ENCODE results near the gene TEF.

Gene TEF

DNA sequence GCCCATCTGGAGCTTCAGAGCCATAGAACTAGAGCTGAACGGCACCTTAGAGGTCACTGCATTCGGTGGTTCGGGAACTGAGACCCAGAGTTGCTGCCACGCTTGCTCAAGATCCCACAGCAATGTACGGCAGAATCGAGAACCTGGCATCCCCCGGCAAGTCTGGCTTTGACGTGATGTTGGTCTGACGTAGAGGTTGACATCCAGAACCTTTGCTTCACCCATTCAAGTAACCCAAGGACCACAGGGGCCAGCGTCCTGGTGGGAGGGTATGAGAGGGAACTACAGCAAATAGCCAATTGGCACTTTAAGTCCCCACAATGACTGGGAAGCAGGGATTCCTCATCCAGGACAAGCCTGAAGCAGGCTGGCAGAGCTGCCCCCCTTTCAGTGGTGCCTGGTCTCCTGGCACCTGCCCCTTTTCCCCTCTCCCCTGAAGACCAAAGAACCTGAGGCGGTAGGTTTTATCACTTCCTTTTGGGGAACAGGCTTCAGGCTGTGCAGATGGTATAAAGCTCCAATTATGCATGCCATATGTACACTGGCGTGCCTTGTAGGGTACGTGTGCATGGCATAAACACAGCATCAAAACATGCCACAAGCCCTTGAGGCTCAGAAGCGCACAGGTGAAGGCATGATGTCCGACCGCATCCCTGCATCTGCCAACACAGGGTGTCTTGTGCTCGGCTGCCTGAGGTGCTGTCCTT is 15.3 kb upstream of the TEF start:
- Histone ChIP-seq H4K20me1 (ENCODE audit: insufficient read depth, low read length) (no peaks in the 10 kb centered on the region), H3K79me2 (ENCODE audit: low read length) (no peaks in the 10 kb centered on the region), H3K36me3 (replicated peaks; ENCODE audit: low read depth, low read length) (peaks cover 3% of the 10 kb centered on the region), H3K9me3 (ENCODE audit: insufficient read depth, low read length) (no peaks in the 10 kb centered on the region), H3K27ac (ENCODE audit: low read length) (no peak overlapping the region), H3K9ac (ENCODE audit: low read length) (no peak overlapping the region), H3K27me3 (ENCODE audit: low read depth, low read length) (0 out of 2 replicates have a peak, but pooled peaks cover 7% of the 10 kb centered on the region), H3K4me1 (ENCODE audit: low read length) (no peaks in the 10 kb centered on the region), H3K4me3 (ENCODE audit: low read length) (no peak overlapping the region), H3K4me2 (ENCODE audit: low read length) (no peak overlapping the region), H2AFZ (ENCODE audit: low read depth, low read length) (no peak overlapping the region)
- TF ChIP-seq, protein P1, sequence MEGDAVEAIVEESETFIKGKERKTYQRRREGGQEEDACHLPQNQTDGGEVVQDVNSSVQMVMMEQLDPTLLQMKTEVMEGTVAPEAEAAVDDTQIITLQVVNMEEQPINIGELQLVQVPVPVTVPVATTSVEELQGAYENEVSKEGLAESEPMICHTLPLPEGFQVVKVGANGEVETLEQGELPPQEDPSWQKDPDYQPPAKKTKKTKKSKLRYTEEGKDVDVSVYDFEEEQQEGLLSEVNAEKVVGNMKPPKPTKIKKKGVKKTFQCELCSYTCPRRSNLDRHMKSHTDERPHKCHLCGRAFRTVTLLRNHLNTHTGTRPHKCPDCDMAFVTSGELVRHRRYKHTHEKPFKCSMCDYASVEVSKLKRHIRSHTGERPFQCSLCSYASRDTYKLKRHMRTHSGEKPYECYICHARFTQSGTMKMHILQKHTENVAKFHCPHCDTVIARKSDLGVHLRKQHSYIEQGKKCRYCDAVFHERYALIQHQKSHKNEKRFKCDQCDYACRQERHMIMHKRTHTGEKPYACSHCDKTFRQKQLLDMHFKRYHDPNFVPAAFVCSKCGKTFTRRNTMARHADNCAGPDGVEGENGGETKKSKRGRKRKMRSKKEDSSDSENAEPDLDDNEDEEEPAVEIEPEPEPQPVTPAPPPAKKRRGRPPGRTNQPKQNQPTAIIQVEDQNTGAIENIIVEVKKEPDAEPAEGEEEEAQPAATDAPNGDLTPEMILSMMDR (IDR thresholded peaks at IDR 0.05; ENCODE audit: low read depth, low read length), result no peak
- TF ChIP-seq EZH2phosphoT487 (IDR thresholded peaks at IDR 0.05; ENCODE audit: low read depth), result no peak

DNA sequence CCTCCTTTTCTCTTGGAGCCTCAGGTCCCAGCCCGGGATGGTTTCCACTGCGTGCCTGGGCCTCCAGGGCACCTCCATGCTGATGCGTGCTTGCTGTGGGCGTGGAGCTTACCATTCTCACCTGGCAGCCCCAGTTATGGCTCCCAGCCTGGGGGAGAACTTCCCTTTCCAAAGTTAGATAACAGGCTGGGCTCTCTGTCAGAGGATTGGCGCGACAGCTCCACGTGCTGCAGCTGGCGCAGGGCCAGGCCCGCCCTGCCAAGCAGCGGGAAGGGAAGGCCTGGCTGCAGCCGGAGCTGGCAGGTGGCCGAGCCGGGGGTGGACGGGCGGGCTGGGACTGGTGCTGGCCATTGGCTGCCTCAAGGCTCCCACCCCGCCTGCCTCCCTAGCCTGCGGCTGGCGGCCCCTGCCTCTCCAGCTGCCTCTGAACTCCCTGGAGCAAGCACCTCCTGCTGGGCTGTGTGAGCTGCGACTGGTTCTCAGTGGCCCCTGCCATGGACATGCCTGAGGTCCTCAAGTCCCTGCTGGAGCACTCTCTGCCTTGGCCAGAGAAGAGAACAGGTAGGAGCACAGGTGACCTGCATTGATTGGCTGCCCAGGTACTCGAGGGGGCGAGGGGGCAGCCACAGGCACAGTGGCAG is 14.6 kb upstream of the TEF start:
- Histone ChIP-seq H3K4me1 (ENCODE audit: low read length) (no peaks in the 10 kb centered on the region), H3K4me2 (ENCODE audit: low read length) (no peak overlapping the region), H3K27ac (ENCODE audit: low read length) (no peak overlapping the region), H3K9ac (ENCODE audit: low read length) (no peak overlapping the region), H2AFZ (ENCODE audit: low read depth, low read length) (no peak overlapping the region), H3K27me3 (ENCODE audit: low read depth, low read length) (0 out of 2 replicates have a peak, but pooled peaks cover 7% of the 10 kb centered on the region), H3K36me3 (replicated peaks; ENCODE audit: low read depth, low read length) (no peaks in the 10 kb centered on the region), H3K79me2 (ENCODE audit: low read length) (no peaks in the 10 kb centered on the region), H3K9me3 (ENCODE audit: insufficient read depth, low read length) (no peaks in the 10 kb centered on the region), H3K4me3 (ENCODE audit: low read length) (no peak overlapping the region), H4K20me1 (ENCODE audit: insufficient read depth, low read length) (no peaks in the 10 kb centered on the region)
- TF ChIP-seq EZH2phosphoT487 (IDR thresholded peaks at IDR 0.05; ENCODE audit: low read depth), result no peak
- TF ChIP-seq, protein P1 (IDR thresholded peaks at IDR 0.05; ENCODE audit: low read depth, low read length), result no peak

DNA sequence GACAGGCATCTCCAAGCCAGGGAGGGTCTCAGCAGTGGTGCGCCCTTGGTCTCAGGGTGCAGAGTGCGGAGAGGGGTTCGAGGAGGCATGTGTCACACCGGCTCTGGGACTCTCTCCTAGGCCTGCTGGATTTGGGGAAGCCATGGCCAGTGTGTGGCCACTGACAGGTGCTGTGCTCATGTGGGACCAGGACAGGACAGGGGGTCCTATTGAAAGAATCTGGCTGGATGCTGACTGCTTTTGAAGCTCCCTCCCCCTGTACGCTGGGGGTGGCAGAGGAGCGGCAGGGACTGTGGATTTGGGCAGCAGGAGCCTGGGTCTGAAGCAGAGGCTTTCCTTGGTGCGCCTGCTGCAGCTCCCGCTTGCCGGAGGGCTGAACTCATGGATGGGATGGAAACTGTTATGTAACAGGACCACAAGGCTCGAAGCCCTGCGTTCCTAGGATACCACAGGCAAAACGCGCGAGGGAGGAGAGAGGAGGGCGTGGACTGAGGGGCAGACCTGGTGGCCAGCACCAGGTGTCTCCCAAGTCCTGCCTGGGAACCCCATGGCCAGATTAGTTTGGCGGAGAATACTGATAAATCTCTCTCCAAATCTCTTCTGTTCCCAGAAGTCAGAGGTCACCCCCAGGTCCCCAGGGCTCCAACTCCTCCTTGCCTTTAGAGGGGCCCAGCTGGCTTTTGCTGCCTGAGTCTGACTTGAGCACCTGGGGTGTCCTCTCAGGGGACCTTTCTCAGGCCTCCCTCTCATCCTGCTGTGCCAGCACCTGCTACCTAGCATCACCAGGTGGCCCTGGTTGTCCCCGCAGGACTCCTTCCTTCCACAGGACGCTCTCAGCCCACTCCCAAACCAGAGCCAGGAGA is 13.8 kb upstream of the TEF start:
- no peak overlapping the region for H3K4me2 ChIP-seq (ENCODE audit: low read length)
- H3K4me1 ChIP-seq (ENCODE audit: low read length), result no peaks in the 10 kb centered on the region
- no peaks in the 10 kb centered on the region for H4K20me1 ChIP-seq (ENCODE audit: insufficient read depth, low read length)
- no peak overlapping the region for H2AFZ ChIP-seq (ENCODE audit: low read depth, low read length)
- 0 out of 2 replicates have a peak, but pooled peaks cover 7% of the 10 kb centered on the region for H3K27me3 ChIP-seq (ENCODE audit: low read depth, low read length)
- no peak overlapping the region for H3K4me3 ChIP-seq (ENCODE audit: low read length)
- no peak for TF ChIP-seq EZH2phosphoT487 (IDR thresholded peaks at IDR 0.05; ENCODE audit: low read depth)
- TF ChIP-seq, protein P1 (IDR thresholded peaks at IDR 0.05; ENCODE audit: low read depth, low read length), result no peak
- H3K9me3 ChIP-seq (ENCODE audit: insufficient read depth, low read length), result no peaks in the 10 kb centered on the region
- no peak overlapping the region for H3K27ac ChIP-seq (ENCODE audit: low read length)
- H3K79me2 ChIP-seq (ENCODE audit: low read length), result no peaks in the 10 kb centered on the region
- no peaks in the 10 kb centered on the region for H3K36me3 ChIP-seq (replicated peaks; ENCODE audit: low read depth, low read length)
- H3K9ac ChIP-seq (ENCODE audit: low read length), result no peak overlapping the region

Measured in OCI-LY3 (cell line).